ENCODE results near the gene PHC1. TPM values are rescaled to one million over a fixed set of nuclear protein-coding genes. Genes with fewer than 3 reads are reported as not detected.

The PHC1 gene
- total RNA-seq, 1 experiment from 2014 or later: 40.3 TPM

- no peak overlapping the region for H3K4me3 ChIP-seq (ENCODE audit: low read depth, low read length, poor library complexity, severe bottlenecking)
- no peak overlapping the region for H3K27ac ChIP-seq (ENCODE audit: low read depth, low read length, poor library complexity, severe bottlenecking)
- no peaks in the 10 kb centered on the region for H3K27me3 ChIP-seq (replicated peaks; ENCODE audit: insufficient read depth, low read depth, low read length, poor library complexity)
- intact Hi-C loops (cut with micrococcal nuclease; ENCODE audit: unreplicated experiment): no loop called here
- H3K9me3 ChIP-seq (ENCODE audit: low read depth, low read length, poor library complexity, severe bottlenecking): peaks cover 11% of the 10 kb centered on the region
- no peaks in the 10 kb centered on the region for H3K4me1 ChIP-seq (ENCODE audit: insufficient read depth, low read length, poor library complexity, severe bottlenecking)
- DNase-seq (ENCODE audit: low spot score): no peak
- ChIA-PET CTCF (no interaction called here), POLR2A (ENCODE audit: low non-redundant PET) (no interaction called here)
- no peaks in the 10 kb centered on the region for H3K36me3 ChIP-seq (ENCODE audit: insufficient read depth, low read length, poor library complexity, severe bottlenecking)
- TF ChIP-seq, protein P1, sequence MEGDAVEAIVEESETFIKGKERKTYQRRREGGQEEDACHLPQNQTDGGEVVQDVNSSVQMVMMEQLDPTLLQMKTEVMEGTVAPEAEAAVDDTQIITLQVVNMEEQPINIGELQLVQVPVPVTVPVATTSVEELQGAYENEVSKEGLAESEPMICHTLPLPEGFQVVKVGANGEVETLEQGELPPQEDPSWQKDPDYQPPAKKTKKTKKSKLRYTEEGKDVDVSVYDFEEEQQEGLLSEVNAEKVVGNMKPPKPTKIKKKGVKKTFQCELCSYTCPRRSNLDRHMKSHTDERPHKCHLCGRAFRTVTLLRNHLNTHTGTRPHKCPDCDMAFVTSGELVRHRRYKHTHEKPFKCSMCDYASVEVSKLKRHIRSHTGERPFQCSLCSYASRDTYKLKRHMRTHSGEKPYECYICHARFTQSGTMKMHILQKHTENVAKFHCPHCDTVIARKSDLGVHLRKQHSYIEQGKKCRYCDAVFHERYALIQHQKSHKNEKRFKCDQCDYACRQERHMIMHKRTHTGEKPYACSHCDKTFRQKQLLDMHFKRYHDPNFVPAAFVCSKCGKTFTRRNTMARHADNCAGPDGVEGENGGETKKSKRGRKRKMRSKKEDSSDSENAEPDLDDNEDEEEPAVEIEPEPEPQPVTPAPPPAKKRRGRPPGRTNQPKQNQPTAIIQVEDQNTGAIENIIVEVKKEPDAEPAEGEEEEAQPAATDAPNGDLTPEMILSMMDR (conservative IDR thresholded peaks at IDR 0.05; ENCODE audit: low read depth, low read length): no peak
- TF ChIP-seq EZH2 (IDR thresholded peaks at IDR 0.05; ENCODE audit: borderline replicate concordance, low read depth, low read length, poor library complexity, severe bottlenecking): no peak
- BruUV-seq (replicated peaks): no TSS peak
Observed at GRCh38 chr12:8969861-8970411, 55.6 kb downstream of the PHC1 start.

DNA sequence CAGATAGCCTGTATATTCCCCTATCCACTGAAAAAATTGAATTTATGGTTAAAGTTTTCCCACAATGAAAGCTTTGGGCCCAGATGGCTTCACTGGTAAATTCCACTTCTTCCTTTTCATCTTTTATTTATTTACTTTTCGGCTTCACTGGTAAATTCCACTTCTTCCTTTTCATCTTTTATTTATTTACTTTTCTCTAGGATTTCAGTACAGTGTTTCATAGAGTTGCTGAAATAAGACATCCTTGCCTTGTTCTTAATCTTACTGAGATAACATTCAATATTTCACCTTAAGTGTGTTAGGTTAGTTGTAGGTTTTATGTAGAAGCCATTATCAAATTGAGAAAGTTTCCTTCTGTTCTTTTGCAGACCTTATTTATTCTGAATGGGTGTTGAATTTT lies 56.1 kb downstream of the PHC1 start:
- ChIA-PET POLR2A (ENCODE audit: low non-redundant PET) (no interaction called here), CTCF (no interaction called here)
- intact Hi-C loops (cut with micrococcal nuclease; ENCODE audit: unreplicated experiment): no loop called here
- no TSS peak for BruUV-seq (replicated peaks)
- DNase-seq (ENCODE audit: low spot score): no peak
- H3K27me3 ChIP-seq (replicated peaks; ENCODE audit: insufficient read depth, low read depth, low read length, poor library complexity): no peaks in the 10 kb centered on the region
- no peak for TF ChIP-seq EZH2 (IDR thresholded peaks at IDR 0.05; ENCODE audit: borderline replicate concordance, low read depth, low read length, poor library complexity, severe bottlenecking)
- TF ChIP-seq, protein P1 (conservative IDR thresholded peaks at IDR 0.05; ENCODE audit: low read depth, low read length): no peak
- no peak overlapping the region for H3K4me3 ChIP-seq (ENCODE audit: low read depth, low read length, poor library complexity, severe bottlenecking)
- no peak overlapping the region for H3K27ac ChIP-seq (ENCODE audit: low read depth, low read length, poor library complexity, severe bottlenecking)
- H3K36me3 ChIP-seq (ENCODE audit: insufficient read depth, low read length, poor library complexity, severe bottlenecking): no peaks in the 10 kb centered on the region
- peaks cover 11% of the 10 kb centered on the region for H3K9me3 ChIP-seq (ENCODE audit: low read depth, low read length, poor library complexity, severe bottlenecking)
- no peaks in the 10 kb centered on the region for H3K4me1 ChIP-seq (ENCODE audit: insufficient read depth, low read length, poor library complexity, severe bottlenecking)

GRCh38 chr12:8980137-8980536 lies 65.8 kb downstream of the PHC1 start:
- no peak overlapping the region for H3K27ac ChIP-seq (ENCODE audit: low read depth, low read length, poor library complexity, severe bottlenecking)
- ChIA-PET CTCF (no interaction called here), POLR2A (ENCODE audit: low non-redundant PET) (no interaction called here)
- intact Hi-C loops (cut with micrococcal nuclease; ENCODE audit: unreplicated experiment): no loop called here
- BruUV-seq (replicated peaks): no TSS peak
- no peaks in the 10 kb centered on the region for H3K27me3 ChIP-seq (replicated peaks; ENCODE audit: insufficient read depth, low read depth, low read length, poor library complexity)
- H3K4me3 ChIP-seq (ENCODE audit: low read depth, low read length, poor library complexity, severe bottlenecking): no peak overlapping the region
- H3K4me1 ChIP-seq (ENCODE audit: insufficient read depth, low read length, poor library complexity, severe bottlenecking): no peaks in the 10 kb centered on the region
- no peaks in the 10 kb centered on the region for H3K9me3 ChIP-seq (ENCODE audit: low read depth, low read length, poor library complexity, severe bottlenecking)
- H3K36me3 ChIP-seq (ENCODE audit: insufficient read depth, low read length, poor library complexity, severe bottlenecking): no peaks in the 10 kb centered on the region
- DNase-seq (ENCODE audit: low spot score): no peak
- no peak for TF ChIP-seq EZH2 (IDR thresholded peaks at IDR 0.05; ENCODE audit: borderline replicate concordance, low read depth, low read length, poor library complexity, severe bottlenecking)
- TF ChIP-seq, protein P1 (conservative IDR thresholded peaks at IDR 0.05; ENCODE audit: low read depth, low read length): no peak
